ENCODE measurements around the gene BZW2.

Gene BZW2

DNA sequence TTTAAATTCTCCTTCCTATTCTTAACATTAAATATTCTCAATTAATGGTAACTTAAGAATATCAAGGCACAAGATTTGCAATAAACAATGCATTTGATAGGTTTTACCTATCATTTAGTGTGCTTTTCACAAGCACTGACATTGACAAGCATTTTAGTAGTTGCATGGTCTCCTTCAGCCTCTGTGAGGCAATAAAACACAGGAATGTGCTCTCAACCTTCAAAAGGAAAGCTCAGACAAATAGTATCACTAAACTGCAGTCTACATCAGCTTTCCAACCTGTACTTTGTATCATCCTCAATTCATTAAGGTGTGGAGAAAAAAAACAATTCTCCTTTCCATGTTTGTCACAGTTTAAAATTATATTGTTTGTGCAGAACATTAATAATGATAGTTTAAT is 56.5 kb downstream of the BZW2 start:
- H3K9ac ChIP-seq (ENCODE audit: low read depth, low read length), result no peak overlapping the region
- peaks cover 50% of the 10 kb centered on the region for H3K36me3 ChIP-seq (ENCODE audit: insufficient read depth, low read length)
- H3K4me1 ChIP-seq (ENCODE audit: control insufficient read depth, insufficient read depth, low read length), result peaks cover 3% of the 10 kb centered on the region
- H3K27me3 ChIP-seq (ENCODE audit: control insufficient read depth, insufficient read depth, low read length), result no peaks in the 10 kb centered on the region
- no peaks in the 10 kb centered on the region for H3K9me3 ChIP-seq (replicated peaks; ENCODE audit: low read length)
- no peak overlapping the region for H3K4me2 ChIP-seq (ENCODE audit: low read length)
- H3K4me3 ChIP-seq (ENCODE audit: low read length), result no peak overlapping the region

DNA sequence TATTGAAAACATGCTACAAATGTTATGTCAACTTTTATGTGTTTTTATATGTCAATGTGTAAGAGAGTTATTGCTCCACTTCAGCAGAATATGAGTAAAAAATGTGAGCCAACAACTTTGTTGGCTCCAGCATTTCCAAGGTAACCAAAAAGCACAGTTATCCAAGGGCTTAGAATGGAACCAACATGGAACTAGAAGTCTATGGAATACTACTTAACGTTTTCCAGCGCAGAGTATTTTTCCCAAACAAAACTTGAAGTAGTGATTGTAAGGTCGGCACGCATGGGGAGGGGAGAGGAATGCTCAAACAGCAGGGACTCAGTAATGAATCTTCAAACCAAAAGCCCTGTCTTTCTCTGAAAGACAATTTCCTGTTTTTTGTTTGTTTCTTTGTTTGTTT is 62.5 kb downstream of the BZW2 start:
- Histone ChIP-seq H3K4me3 (ENCODE audit: low read length) (no peak overlapping the region), H3K36me3 (ENCODE audit: insufficient read depth, low read length) (peaks cover 19% of the 10 kb centered on the region), H3K9ac (ENCODE audit: low read depth, low read length) (peak overlapping the region; percentile 25), H3K27me3 (ENCODE audit: control insufficient read depth, insufficient read depth, low read length) (no peaks in the 10 kb centered on the region), H3K4me1 (ENCODE audit: control insufficient read depth, insufficient read depth, low read length) (peaks cover 36% of the 10 kb centered on the region), H3K9me3 (replicated peaks; ENCODE audit: low read length) (no peaks in the 10 kb centered on the region), H3K4me2 (ENCODE audit: low read length) (no peak overlapping the region)

DNA sequence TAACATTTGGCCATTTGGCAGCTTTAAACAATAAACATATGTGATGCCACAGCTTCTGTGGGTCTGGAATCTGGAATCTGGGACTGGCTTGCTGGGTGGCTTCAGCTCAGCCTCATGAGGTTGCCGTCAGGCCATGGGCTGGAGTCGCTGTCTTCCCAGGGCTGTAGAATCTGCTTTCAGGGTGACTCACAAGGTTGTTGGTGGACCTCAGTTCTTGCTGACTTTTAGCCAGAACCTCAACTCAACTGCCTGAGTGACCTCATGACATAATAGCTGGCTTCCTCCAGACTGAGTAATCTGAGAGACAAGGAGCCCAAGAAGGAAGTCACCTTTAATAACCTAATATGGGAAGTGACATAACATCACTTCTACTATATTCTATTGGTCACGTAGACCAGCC is 63.0 kb downstream of the BZW2 start:
- H3K9me3 ChIP-seq (replicated peaks; ENCODE audit: low read length), result no peaks in the 10 kb centered on the region
- peaks cover 36% of the 10 kb centered on the region for H3K4me1 ChIP-seq (ENCODE audit: control insufficient read depth, insufficient read depth, low read length)
- H3K9ac ChIP-seq (ENCODE audit: low read depth, low read length), result peak overlapping the region; percentile 25
- H3K27me3 ChIP-seq (ENCODE audit: control insufficient read depth, insufficient read depth, low read length), result no peaks in the 10 kb centered on the region
- H3K36me3 ChIP-seq (ENCODE audit: insufficient read depth, low read length), result peaks cover 19% of the 10 kb centered on the region
- H3K4me3 ChIP-seq (ENCODE audit: low read length), result no peak overlapping the region
- no peak overlapping the region for H3K4me2 ChIP-seq (ENCODE audit: low read length)

DNA sequence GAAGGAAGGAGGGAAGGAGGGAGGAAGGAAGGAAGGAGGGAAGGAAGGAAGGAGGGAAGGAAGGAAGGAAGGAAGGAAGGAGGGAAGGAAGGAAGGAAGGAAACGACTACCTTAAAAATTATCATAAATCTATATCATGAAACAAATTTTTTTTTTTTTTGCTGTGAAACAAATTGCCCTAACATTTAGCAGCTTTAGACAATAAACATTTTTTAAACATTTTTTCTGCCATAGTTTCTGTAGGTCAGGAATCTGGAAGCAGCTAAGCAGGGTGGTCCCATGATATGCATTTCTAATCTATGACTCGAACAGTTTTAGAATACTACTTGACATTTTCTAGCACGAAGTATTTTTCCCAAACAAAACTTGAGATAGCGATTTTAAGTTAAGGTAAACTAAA is 64.7 kb downstream of the BZW2 start:
- H3K27me3 ChIP-seq (ENCODE audit: control insufficient read depth, insufficient read depth, low read length), result no peaks in the 10 kb centered on the region
- no peak overlapping the region for H3K4me3 ChIP-seq (ENCODE audit: low read length)
- peaks cover 36% of the 10 kb centered on the region for H3K4me1 ChIP-seq (ENCODE audit: control insufficient read depth, insufficient read depth, low read length)
- no peak overlapping the region for H3K4me2 ChIP-seq (ENCODE audit: low read length)
- peaks cover 9% of the 10 kb centered on the region for H3K36me3 ChIP-seq (ENCODE audit: insufficient read depth, low read length)
- H3K9me3 ChIP-seq (replicated peaks; ENCODE audit: low read length), result no peaks in the 10 kb centered on the region
- no peak overlapping the region for H3K9ac ChIP-seq (ENCODE audit: low read depth, low read length)

DNA sequence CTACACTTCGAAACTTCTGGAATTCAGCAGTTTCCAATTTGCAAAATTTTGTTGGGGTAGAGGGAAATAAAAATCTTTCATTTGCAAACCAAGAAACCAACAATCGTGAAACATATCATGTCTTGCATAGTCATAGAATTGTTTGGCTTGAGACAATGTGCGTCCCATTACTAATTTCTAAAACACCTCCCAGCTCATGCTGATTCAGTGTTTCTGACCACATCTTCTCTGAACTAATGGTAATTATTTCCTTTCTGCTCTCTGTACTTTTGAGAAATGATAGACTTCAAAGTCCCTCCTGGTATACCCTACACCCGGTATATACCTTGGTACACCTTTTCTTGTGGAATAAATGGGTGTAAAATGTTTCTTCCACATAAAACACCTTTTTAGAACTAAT is 65.7 kb downstream of the BZW2 start:
- Histone ChIP-seq H3K27me3 (ENCODE audit: control insufficient read depth, insufficient read depth, low read length) (no peaks in the 10 kb centered on the region), H3K9ac (ENCODE audit: low read depth, low read length) (no peak overlapping the region), H3K36me3 (ENCODE audit: insufficient read depth, low read length) (no peaks in the 10 kb centered on the region), H3K4me2 (ENCODE audit: low read length) (no peak overlapping the region), H3K9me3 (replicated peaks; ENCODE audit: low read length) (no peaks in the 10 kb centered on the region), H3K4me1 (ENCODE audit: control insufficient read depth, insufficient read depth, low read length) (peaks cover 36% of the 10 kb centered on the region), H3K4me3 (ENCODE audit: low read length) (no peak overlapping the region)

DNA sequence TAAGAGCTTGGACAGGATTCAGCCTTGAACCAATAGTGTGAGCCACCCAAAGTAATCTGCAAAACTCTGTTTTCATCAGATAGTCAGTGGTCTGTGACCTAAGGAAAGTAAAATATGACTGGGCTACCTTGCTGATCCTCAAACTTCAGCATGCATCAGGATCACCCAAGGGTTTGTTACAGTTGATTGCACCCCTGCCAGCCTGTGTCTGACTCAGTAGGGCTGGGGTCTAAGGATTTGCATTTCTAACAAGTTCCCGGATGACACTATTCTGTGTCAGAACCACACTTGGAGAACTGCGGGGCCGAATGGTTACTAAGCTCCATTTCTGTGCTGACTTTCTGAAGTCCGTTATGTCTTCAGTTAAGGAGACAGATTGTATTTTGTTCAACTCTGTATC is 66.9 kb downstream of the BZW2 start:
- Histone ChIP-seq H3K4me1 (ENCODE audit: control insufficient read depth, insufficient read depth, low read length) (peaks cover 36% of the 10 kb centered on the region), H3K9me3 (replicated peaks; ENCODE audit: low read length) (no peaks in the 10 kb centered on the region), H3K9ac (ENCODE audit: low read depth, low read length) (no peak overlapping the region), H3K27me3 (ENCODE audit: control insufficient read depth, insufficient read depth, low read length) (no peaks in the 10 kb centered on the region), H3K4me2 (ENCODE audit: low read length) (peak overlapping the region; percentile 13), H3K4me3 (ENCODE audit: low read length) (no peak overlapping the region), H3K36me3 (ENCODE audit: insufficient read depth, low read length) (no peaks in the 10 kb centered on the region)

DNA sequence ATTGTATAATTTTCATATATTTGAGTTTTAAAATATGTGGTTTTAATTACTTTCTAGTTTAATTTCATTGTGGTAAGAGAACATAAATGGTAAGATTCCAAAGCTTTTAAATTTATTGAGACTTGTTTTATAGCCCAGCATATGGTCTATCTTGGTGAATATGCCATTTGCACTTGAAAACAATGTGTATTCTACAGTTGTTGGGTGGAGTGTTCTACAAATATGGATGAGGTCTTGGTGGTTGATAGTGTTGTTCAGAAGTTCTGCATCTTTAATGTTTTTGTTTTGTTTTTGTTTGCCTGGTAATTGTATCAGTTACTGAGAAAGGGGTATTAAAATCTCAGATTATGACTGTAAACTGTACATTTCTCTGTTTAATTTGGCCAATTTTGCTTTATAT is 69.9 kb downstream of the BZW2 start:
- H3K36me3 ChIP-seq (ENCODE audit: insufficient read depth, low read length), result no peaks in the 10 kb centered on the region
- no peaks in the 10 kb centered on the region for H3K9me3 ChIP-seq (replicated peaks; ENCODE audit: low read length)
- H3K9ac ChIP-seq (ENCODE audit: low read depth, low read length), result no peak overlapping the region
- H3K4me2 ChIP-seq (ENCODE audit: low read length), result no peak overlapping the region
- no peaks in the 10 kb centered on the region for H3K27me3 ChIP-seq (ENCODE audit: control insufficient read depth, insufficient read depth, low read length)
- no peak overlapping the region for H3K4me3 ChIP-seq (ENCODE audit: low read length)
- H3K4me1 ChIP-seq (ENCODE audit: control insufficient read depth, insufficient read depth, low read length), result peaks cover 21% of the 10 kb centered on the region

DNA sequence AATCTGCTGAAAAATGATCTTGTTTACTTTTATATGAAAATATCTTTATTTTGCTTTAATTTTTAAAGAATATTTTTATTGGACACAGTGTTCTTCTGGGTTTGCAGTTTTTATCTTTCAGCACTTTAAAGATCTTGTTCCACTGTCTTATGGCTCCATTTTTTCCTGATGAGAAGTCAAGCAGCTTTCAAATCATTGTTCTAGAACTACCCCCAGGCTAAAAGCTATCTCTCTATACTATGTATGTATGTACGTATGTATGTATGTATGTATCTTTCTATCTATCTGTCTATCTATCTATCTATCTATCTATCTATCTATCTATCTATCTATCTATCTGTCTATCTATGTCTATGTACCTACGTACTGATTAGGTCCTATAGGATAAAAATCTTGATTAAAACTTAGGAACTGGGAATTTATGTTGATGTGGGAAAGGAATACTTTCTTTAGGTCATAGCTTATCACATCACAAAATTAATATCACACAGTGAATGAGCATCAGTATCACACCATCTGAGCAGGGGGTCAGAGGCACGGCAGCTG is 72.2 kb downstream of the BZW2 start:
- Histone ChIP-seq H3K27me3 (ENCODE audit: control insufficient read depth, insufficient read depth, low read length) (no peaks in the 10 kb centered on the region), H3K36me3 (ENCODE audit: insufficient read depth, low read length) (no peaks in the 10 kb centered on the region), H3K9me3 (replicated peaks; ENCODE audit: low read length) (no peaks in the 10 kb centered on the region), H3K4me3 (ENCODE audit: low read length) (no peak overlapping the region), H3K9ac (ENCODE audit: low read depth, low read length) (no peak overlapping the region), H3K4me2 (ENCODE audit: low read length) (no peak overlapping the region), H3K4me1 (ENCODE audit: control insufficient read depth, insufficient read depth, low read length) (peaks cover 1% of the 10 kb centered on the region)

DNA sequence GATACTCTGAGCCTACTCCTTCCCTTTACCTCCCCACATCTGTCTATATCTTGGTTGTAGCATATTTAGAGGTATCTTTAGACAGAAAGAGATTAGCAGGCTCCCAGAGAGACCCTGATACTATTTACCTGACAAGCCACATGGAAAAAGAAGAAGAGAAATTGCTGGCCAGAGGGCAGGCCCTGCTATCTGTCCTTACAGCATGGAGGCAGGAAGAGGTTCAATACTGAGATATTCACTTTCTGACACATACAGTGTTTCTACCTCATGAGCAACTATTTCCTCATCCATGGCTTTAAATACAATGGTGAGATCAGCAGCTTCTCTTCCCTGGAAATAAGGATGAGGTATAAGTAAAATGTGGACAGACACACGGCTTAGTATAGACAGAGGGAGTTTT is 73.7 kb downstream of the BZW2 start:
- H3K36me3 ChIP-seq (ENCODE audit: insufficient read depth, low read length), result no peaks in the 10 kb centered on the region
- no peaks in the 10 kb centered on the region for H3K27me3 ChIP-seq (ENCODE audit: control insufficient read depth, insufficient read depth, low read length)
- H3K4me2 ChIP-seq (ENCODE audit: low read length), result no peak overlapping the region
- no peak overlapping the region for H3K9ac ChIP-seq (ENCODE audit: low read depth, low read length)
- no peak overlapping the region for H3K4me3 ChIP-seq (ENCODE audit: low read length)
- H3K9me3 ChIP-seq (replicated peaks; ENCODE audit: low read length), result no peaks in the 10 kb centered on the region
- H3K4me1 ChIP-seq (ENCODE audit: control insufficient read depth, insufficient read depth, low read length), result no peaks in the 10 kb centered on the region

DNA sequence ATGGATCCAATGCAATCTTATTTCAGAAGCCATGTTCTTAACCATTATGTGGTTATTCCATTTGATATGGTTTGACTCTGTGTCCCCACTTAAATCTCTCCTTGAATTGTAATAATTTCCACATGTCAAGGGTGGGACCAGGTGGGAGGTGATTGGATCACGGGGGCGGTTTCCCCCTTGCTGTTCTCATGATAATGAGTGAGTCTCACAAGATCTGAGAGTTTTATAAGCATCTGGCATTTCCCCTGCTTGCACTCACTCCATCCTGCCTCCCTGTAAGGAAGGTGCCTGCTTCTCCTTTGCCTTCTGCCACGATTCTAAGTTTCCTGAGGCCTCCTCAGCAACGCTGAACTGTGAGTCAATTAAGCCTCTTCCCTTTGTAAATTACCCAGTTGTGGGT is 75.6 kb downstream of the BZW2 start:
- no peaks in the 10 kb centered on the region for H3K36me3 ChIP-seq (ENCODE audit: insufficient read depth, low read length)
- H3K4me3 ChIP-seq (ENCODE audit: low read length), result no peak overlapping the region
- no peaks in the 10 kb centered on the region for H3K9me3 ChIP-seq (replicated peaks; ENCODE audit: low read length)
- H3K9ac ChIP-seq (ENCODE audit: low read depth, low read length), result no peak overlapping the region
- H3K4me2 ChIP-seq (ENCODE audit: low read length), result no peak overlapping the region
- no peaks in the 10 kb centered on the region for H3K4me1 ChIP-seq (ENCODE audit: control insufficient read depth, insufficient read depth, low read length)
- no peaks in the 10 kb centered on the region for H3K27me3 ChIP-seq (ENCODE audit: control insufficient read depth, insufficient read depth, low read length)

DNA sequence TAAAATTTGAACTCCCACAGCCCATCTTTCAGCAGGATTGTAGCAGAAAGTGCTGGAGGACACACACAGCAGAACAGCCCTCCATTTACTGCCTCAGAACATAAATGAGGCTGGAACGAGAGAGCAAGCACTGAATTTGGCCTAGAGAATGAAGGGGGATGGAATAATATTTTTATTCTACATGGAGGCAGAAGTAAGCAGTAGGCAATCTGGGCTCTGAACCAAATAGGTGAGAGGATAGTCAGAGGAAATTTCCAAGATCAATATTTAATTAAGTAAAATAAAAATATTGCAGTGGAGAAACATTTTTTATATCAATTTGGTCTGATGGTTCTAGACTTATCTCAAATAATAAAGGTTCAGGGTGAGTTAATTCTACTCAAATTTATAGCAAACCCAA is 78.4 kb downstream of the BZW2 start:
- Histone ChIP-seq H3K27me3 (ENCODE audit: control insufficient read depth, insufficient read depth, low read length) (no peaks in the 10 kb centered on the region), H3K9ac (ENCODE audit: low read depth, low read length) (no peak overlapping the region), H3K4me2 (ENCODE audit: low read length) (no peak overlapping the region), H3K36me3 (ENCODE audit: insufficient read depth, low read length) (no peaks in the 10 kb centered on the region), H3K4me3 (ENCODE audit: low read length) (no peak overlapping the region), H3K4me1 (ENCODE audit: control insufficient read depth, insufficient read depth, low read length) (no peaks in the 10 kb centered on the region), H3K9me3 (replicated peaks; ENCODE audit: low read length) (no peaks in the 10 kb centered on the region)

DNA sequence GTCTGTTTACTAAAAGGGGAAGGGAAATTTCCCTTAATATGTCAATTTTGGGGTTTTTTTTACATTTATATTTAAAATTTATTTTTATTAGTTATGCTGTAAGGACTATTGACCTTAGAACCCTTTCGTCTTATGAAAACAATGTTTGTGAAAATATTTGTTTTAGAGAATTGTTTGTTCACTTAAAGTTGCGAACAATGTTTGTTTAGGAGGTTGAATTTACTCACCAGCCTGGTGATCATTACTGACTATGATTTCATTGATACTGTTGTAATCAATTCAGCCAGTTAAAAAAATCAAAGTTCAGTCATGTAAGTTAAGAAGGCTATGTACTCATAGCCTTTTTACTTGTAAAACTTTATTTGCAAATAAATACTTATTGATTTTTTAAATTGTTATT is 80.2 kb downstream of the BZW2 start:
- H3K36me3 ChIP-seq (ENCODE audit: insufficient read depth, low read length), result no peaks in the 10 kb centered on the region
- no peaks in the 10 kb centered on the region for H3K4me1 ChIP-seq (ENCODE audit: control insufficient read depth, insufficient read depth, low read length)
- H3K9ac ChIP-seq (ENCODE audit: low read depth, low read length), result no peak overlapping the region
- no peaks in the 10 kb centered on the region for H3K27me3 ChIP-seq (ENCODE audit: control insufficient read depth, insufficient read depth, low read length)
- no peaks in the 10 kb centered on the region for H3K9me3 ChIP-seq (replicated peaks; ENCODE audit: low read length)
- H3K4me3 ChIP-seq (ENCODE audit: low read length), result no peak overlapping the region
- no peak overlapping the region for H3K4me2 ChIP-seq (ENCODE audit: low read length)
